NCI-H526 (cell line): Measurements from ENCODE around the gene RIN3.

Source experiments
- DNase-seq, 2 experiments: peaks; one replicate each; lab custom pipeline; 2025; lab: John Stamatoyannopoulos, UW

RIN3 gene

DNA sequence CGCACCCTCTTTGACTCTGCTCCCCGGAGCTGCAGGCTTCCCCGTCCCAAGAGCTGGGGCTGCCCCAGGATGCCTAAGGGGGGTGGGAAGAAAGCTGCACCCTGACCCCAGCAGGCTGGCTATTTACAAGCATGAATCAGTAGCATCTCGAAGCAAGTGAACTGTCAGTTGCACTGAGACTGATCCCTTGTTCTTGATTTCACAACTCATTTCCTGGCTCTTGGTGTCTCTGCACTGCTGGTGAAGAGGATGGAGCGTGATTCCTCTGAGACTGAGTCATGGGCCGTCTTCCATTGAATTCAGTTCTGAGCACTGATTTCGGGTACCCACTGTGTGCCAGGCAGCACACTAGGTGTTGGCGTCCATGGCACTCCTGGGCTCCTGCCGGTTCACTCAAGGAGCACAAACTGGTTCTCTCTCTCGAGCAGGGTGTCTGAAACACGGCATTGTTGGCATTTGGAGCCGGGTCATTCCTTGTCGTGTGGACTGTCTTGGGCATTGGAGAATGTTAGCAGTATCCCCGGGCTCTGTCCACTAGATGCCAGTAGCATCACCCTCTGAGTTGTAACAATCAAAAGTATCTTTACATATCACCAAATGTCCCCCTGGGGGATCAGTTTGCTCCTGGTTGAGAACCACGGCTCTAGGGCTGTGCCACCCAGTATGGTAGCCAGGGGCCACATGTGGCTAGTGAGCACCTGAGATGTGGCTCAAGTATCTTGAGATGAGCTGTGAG, 86.9 kb downstream of the RIN3 start:
- no peak for DNase-seq

DNA sequence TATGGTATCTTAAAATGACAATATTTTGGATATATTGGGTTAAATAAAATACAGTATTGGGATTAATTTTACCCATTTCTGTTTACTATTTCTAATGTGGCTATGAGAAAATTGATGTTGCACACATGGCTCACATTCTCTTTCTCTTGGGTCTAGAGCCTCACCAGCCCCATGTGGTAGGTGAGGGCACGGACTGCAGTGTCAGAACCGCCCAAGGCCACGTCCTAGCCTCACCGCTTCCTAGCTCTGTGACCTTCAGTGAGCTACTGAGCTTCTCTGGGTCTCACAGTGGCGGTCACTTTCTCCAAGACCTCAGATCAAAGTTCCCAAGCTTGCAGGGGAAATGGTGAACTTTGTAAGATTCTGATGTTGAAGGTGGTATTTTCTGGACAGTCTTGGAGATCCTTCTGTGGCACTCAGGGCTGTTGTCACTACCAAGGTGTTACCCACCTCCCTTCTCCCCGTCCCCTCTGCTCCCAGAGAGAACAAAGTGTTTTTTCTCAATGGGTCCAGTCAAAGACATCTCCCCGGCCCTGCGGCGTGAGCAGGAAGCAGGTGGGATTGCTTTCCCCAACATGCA, 87.6 kb downstream of the RIN3 start:
- no peak for DNase-seq

DNA sequence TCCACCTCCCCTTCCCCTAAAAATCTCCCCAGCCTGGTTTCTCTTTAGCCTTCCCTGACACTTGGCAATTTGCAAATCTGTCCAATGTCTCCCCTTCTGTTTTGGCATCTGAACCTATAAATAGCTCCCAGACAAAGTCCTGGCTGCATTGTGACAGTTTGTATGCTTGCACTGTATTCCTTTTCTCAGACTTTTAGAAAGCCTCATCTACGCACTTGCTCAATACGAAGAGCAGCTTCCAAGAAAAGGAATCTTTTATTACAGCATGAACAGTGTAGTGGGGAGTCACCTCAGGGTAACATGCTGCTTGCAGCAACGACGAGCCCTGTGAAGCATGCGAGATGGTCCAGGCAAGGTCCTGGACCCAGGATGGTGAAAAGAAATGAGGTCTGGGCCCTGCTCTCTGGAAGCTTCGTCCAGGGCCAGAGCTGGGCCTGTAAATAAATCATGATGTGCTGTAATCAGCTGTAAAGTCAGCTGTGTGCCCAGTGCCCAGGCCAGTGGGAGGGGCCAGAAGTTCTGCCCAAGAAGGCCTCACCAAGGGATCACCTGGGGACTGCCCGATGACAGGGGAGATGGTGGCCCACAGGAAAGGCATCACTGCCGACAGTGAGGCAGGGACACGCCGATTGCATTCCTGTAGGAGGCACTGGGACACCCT, 88.3 kb downstream of the RIN3 start:
- no peak for DNase-seq

DNA sequence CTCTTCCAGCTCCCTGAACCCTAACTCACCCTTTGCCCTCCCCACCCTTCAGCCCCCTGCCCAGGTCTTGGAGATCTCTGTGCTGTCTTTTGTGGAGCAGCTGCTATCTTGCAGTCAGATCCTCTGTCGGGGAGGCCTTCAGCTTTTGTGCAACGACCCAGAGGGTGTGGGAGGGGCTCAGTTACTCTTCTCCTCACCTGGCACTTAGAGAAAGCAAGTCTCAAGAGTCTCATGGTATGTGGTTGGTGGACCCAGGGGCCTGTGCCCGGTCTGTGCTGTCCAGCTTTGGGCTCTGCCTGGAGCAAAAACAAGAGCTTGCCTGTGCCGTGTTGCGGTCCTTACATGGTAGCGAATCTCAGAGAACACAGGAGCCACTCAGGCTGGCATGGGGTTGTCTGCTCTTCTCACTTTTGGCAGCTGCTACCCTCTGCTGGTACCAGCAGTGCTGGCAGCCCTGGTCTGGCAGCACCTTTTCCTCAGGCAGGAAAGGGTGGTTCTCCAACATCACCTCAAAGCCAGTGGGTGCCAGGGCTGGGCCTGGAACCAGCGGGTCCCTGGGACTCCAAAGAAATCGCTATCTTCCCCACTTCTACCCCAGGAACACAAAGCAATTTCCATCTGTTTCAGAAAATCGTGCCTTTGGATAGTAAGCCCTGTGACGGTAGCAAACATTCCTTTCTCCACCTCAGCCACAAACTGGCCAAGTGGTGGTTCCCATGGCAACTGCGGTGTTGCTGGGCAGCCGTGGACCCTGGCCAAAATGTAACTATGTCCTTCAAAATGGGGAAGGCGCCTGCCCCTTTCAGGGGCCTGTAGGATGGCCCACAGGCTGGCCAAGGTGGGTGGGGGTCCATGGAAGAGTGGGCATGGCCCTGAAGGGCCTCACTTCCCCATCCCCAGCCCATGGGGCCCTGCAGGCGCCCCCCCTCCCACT, 90.0 kb downstream of the RIN3 start:
- DNase-seq = peak in 1 of 2 experiments; percentile 40

- DNase-seq = no peak
These were observed 91.8 kb downstream of the RIN3 start for GRCh38 chr14:92605274-92605940.

GRCh38 chr14:92607251-92607650, 93.7 kb downstream of the RIN3 start:
- DNase-seq = no peak

- DNase-seq = no peak
These were observed 94.3 kb downstream of the RIN3 start for GRCh38 chr14:92607702-92608429.

- no peak for DNase-seq
These were observed 96.4 kb downstream of the RIN3 start for GRCh38 chr14:92609955-92610354.

DNA sequence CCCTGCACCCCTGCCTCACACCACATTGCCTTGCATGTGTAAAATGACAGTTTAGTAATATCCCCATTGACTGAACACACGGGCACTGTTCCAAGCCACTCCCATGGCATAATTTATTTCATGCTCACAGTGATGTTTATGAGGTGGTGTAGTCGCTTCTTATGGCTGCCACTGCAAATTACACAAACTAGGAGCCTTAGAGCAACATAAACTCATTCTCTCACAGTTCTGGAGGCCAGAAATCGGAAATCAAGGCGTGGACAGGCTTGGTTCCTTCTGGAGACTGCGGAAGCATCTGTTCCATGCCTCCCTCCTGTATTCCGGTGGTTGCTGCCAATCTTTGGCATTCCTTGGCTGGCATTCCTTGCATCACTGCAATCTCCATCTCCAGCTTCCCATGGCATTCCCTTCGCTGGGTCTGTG, 97.3 kb downstream of the RIN3 start:
- no peak for DNase-seq

DNA sequence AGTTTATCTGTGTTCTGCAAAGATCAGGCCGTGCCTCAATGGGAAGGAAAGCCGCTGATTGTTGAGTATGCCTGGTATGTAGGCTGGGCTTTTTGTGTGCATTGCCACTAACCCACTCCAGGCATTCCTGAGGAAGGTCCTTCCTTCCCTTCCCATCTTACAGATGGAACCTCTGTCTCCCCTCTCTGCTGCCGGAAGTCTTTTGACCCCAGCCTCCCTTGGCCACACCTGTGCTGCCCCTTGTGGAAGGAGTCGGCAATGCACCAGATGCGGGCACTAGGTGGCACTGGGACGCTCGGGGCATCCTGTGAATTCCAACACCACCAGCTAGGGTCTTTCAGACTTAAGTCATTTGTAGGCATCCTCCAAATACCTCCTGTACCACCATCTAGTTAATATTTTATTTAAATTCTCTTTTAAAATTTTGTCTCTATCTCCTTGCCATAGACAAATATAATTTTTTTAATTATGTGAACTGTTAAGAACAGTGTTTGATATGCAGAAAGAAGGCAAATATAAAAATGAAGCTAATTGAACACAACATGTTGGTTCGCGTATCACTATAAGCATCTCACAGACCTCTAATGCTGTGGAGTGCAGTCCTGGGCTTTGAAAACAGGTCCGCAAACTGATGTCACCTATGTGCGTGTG, 99.6 kb downstream of the RIN3 start:
- DNase-seq = peak in 1 of 2 experiments; percentile 54

GRCh38 chr14:92613681-92614260, 100.2 kb downstream of the RIN3 start:
- DNase-seq = no peak

- DNase-seq = no peak
These were observed 101.9 kb downstream of the RIN3 start for GRCh38 chr14:92615451-92615850.

GRCh38 chr14:92616178-92616577, 102.6 kb downstream of the RIN3 start:
- no peak for DNase-seq

DNA sequence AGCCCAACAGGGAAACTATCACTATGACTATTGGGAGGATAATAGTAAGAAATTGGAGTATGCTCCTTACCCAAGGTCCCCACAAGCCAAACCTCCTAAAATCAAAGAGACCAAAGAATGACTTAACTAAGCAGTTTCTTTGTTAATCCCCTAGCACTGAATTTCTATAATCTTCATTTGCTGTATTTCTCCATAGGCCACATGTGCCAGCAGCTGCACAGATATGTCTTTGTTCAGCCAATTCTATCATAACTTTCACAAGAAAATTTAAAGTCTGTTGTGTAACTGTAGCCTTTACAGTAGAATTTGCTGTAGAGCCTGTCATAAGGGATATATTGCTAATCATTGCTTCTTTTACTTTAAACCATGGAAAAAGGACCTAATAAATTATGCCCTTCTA, 104.0 kb downstream of the RIN3 start:
- DNase-seq = no peak

DNA sequence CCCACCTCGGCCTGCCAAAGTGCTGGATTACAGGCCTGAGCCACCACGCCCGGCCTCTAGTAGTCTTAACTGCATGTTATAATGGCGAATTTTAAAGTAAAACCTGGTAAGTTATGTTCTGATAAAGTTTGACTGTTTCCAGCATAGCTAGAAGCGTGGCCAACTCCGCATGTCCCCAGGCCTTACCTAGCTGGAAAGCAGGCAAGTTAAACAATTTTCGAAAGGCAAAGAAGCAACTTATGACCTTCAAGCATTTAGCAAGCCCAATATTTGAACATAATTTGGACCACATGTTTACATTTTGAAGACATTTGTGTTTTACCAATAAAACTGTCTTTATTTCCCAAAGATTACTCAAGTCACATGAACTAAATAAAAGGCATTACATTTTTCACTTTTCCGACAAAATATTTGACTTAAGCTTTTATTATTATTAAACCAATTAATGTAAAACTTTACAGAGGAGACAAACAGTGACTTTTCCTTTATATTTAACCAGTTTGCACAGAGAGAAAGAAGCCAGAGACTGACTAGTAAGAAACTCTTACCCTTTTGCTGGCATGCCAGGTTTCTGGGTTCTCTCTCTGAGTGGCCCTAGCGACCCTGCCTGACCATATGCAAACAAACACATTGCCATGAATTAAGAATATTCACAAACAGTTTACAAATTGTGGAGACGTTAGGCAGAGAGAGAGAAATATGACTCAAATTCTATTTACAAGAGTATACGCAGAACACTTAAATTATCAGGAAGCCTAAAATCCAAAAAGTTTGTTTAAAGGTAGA, 106.3 kb downstream of the RIN3 start:
- no peak for DNase-seq

- DNase-seq = no peak
These were observed 108.7 kb downstream of the RIN3 start for GRCh38 chr14:92622311-92622710.

DNA sequence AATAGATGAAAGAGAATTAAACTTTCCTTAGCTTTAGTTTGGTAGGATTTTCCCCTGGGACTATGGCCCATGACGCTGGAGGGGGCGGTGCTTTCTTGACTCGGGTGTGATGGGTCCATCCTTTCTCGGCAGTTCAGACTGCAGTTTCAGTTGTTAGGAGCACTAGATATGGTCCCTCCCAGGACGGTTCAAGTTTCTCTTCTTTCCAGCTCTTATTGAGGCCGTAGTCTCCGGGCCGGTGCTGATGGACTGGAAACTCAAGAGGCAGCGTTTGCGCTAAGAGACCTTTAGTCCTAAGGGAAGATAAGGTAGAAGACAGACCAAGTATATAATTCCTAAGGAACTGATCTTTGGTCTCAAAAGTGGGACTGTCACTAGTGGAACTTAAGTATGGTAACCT, 111.2 kb downstream of the RIN3 start:
- DNase-seq = no peak

DNA sequence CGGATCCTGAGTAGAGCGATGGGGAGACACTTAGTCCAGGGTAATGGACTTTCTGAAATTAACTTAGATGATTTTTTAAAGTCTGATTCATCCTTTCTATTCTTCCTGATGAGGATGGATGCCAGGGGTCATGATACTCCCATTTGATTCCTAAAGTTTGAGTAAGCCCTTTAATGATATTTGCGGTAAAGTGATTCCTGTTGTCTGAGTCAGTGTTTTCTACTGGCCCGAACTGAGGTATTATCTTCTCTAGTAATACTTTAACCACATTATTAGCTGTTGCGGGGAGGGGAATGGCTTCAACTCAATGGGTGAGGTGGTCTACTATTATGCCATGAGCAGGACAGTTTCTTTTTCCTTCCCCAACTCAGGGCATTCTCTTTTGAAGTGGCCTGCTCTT, 111.6 kb downstream of the RIN3 start:
- DNase-seq = no peak

DNA sequence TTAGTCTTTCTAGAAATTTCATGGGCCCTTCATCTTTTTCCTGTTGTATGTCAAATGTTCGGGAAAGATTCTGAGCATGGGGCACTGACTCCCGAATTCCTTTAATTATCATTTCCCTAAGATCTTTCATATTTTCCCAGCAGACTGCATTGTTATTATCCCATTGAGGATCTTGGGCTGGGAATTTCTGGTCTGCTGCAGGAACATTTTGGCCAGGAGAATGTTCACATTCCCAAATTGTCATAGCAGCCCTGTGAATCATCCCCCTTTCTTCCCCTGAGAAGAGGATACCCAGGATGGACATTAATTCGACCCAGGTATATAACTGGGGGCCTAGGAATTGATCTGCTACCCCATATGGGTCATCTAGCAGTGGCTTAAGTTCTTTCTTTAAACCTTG, 112.5 kb downstream of the RIN3 start:
- DNase-seq = no peak
